Measurements from ENCODE around the gene KCNE3.

DNA sequence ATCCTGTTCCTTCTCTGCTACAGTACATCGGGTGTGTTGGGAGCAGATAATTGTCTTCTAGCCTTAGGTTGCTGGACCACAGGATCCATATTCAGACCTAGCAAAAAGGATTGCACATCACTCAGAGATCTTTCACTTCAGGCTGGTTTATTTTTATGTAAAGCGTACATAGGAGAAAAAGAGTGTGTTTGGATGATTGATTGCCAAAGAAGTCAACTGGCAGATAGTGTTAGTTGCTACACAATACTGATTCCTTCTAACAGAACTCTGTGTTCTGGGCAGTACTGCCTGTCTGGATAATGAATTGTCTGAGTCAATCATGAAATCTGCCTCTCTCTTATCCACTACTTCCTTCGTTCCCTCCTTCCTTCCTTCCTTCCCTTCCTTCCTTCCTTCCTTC lies 38.1 kb downstream of the KCNE3 start:
- TF ChIP-seq, protein P1, sequence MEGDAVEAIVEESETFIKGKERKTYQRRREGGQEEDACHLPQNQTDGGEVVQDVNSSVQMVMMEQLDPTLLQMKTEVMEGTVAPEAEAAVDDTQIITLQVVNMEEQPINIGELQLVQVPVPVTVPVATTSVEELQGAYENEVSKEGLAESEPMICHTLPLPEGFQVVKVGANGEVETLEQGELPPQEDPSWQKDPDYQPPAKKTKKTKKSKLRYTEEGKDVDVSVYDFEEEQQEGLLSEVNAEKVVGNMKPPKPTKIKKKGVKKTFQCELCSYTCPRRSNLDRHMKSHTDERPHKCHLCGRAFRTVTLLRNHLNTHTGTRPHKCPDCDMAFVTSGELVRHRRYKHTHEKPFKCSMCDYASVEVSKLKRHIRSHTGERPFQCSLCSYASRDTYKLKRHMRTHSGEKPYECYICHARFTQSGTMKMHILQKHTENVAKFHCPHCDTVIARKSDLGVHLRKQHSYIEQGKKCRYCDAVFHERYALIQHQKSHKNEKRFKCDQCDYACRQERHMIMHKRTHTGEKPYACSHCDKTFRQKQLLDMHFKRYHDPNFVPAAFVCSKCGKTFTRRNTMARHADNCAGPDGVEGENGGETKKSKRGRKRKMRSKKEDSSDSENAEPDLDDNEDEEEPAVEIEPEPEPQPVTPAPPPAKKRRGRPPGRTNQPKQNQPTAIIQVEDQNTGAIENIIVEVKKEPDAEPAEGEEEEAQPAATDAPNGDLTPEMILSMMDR (conservative IDR thresholded peaks at IDR 0.05) = no peak
- no peak for TF ChIP-seq ZFX (IDR thresholded peaks at IDR 0.05)

Data from C4-2B (cell line).